Mucosa of descending colon (tissue), 3 donors: ENCODE measurements around the gene ASB4. TPM values are rescaled to one million over a fixed set of nuclear protein-coding genes. Genes with fewer than 3 reads are reported as not detected.
"Not testable (repeated sequence)": the region's sequence is repeated elsewhere in the genome, so short reads cannot be mapped to it uniquely, and the experiment has no call there.

Source experiments
- ATAC-seq: fragments of 200-7000 bp; cut with Tn5 transposase; one replicate; pipeline ENCODE4 v1.9.1; 2020; ENCODE audit warnings: mild to moderate bottlenecking, moderate library complexity
- DNase-seq, 3 donors: peaks; one replicate each; pipeline ENCODE4 v3.0.0-alpha.2; 2020
- H3K36me3 ChIP-seq: fragments of 200-600 bp; one replicate; pipeline ENCODE4 v1.8.0; 2021; ENCODE audit warnings: low read depth, mild to moderate bottlenecking
- H3K4me1 ChIP-seq: fragments of 200-600 bp; one replicate; pipeline ENCODE4 v1.8.0; 2021; ENCODE audit warnings: low read depth, mild to moderate bottlenecking
- H3K4me3 ChIP-seq: fragments of 200-600 bp; one replicate; pipeline ENCODE4 v1.8.0; 2021; ENCODE audit warnings: mild to moderate bottlenecking
- H3K9me3 ChIP-seq: fragments of 200-600 bp; one replicate; pipeline ENCODE4 v1.8.0; 2021; ENCODE audit warnings: mild to moderate bottlenecking
- CTCF ChIP-seq: fragments of 200-600 bp; IDR thresholded peaks from one replicate; pipeline ENCODE4 v1.8.0; 2022; ENCODE audit warnings: antibody characterized with exemption, mild to moderate bottlenecking
- intact Hi-C, 2 donors: fragments of 100-400 bp; cut with DNase I in 1 of 2; cut with micrococcal nuclease in 1 of 2; formaldehyde crosslinking; loops; one replicate each; pipeline versions ENCODE4 v1.11.0 to v1.11.1; 2022; cut with DNase I, micrococcal nuclease
- total RNA-seq, 3 donors: library from RNA; stranded (reverse); fragmentation: NEBNext Ultra II Directional in 2 of 3; extraction: Animal tissue kit (Norgen Biotek cat#: 25700) in 2 of 3; gene quantifications; one replicate each; pipeline versions ENCODE4 v1.2.1 to v1.2.4, GENCODE V29; 2021 to 2023
- donor health status: DM: no; HTN: no; CAD: no; lungs with moderate emphysema.
- donor health status: DM: no; HTN: no; CAD: no.
- donor health status: DM: no; HTN: yes; CAD: no.

Gene ASB4
- total RNA-seq, 3 donors from 2014 or later, result 0.13 to 0.84 TPM; not detected in 1

- intact Hi-C loops, result loop anchor here in 1 of 2 donors (5.0 kb wide), 1 partner anchor 47 kb away; the partner anchor contains the start of gene PDK4
- no peak for TF ChIP-seq CTCF
- ATAC-seq (peak; percentile 96), DNase-seq (peak; percentile 66 to 85 (median 66))
- Histone ChIP-seq H3K4me1 (peaks cover 18% of the 10 kb centered on the region), H3K9me3 (no peaks in the 10 kb centered on the region), H3K36me3 (no peaks in the 10 kb centered on the region), H3K4me3 (no peak overlapping the region)
Measured at GRCh38 chr7:95549818-95550529, 64.2 kb downstream of the ASB4 start.

DNA sequence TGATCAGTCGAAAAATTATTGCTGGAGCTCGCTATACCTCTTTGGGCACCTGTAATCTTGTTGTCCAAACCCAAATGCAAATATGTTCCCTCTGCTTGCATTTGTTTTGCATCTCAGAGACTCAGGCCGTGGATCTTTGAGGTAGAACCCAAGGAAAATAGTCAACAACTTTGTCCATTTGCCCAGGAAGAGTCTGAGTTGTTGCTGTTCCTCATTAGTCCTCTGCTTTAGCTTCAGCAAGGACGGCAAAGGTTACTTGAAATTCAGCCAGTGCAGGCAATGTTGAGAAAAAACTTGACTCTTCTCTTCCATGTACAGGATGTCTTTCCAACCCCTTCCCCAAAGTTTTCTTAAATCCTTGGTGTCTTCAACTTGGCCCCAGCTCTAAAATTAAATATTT lies 64.8 kb downstream of the ASB4 start:
- H3K4me3 ChIP-seq, result no peak overlapping the region
- H3K9me3 ChIP-seq, result no peaks in the 10 kb centered on the region
- intact Hi-C loops, result no loop called here
- H3K36me3 ChIP-seq, result no peaks in the 10 kb centered on the region
- DNase-seq (no peak), ATAC-seq (no peak)
- H3K4me1 ChIP-seq, result peaks cover 13% of the 10 kb centered on the region
- TF ChIP-seq CTCF, result no peak

GRCh38 chr7:95552010-95552926 lies 66.5 kb downstream of the ASB4 start:
- ATAC-seq, H3K9me3 ChIP-seq, intact Hi-C loops, H3K36me3 ChIP-seq, H3K4me3 ChIP-seq, DNase-seq: not testable (repeated sequence)
- peaks cover 12% of the 10 kb centered on the region for H3K4me1 ChIP-seq

DNA sequence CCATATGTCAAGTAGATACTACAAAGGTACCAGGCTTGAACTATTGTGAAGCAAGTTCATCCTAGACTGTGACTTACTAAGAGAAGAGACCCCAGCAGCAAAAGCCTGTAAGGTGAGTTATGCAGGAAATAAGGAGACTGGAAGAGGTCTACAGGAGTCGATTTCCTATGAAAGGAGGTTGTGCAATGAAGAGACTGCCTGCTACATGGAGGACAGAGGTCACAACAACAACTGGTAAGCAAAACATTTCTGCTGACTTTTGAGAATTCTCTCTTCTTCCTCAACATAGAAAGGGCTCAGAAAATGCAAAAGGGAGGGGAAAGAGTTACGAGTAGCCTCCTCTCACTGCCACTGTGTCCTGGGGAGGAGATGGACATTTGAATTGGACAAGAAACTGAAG lies 68.2 kb downstream of the ASB4 start:
- DNase-seq (no peak), ATAC-seq (no peak)
- intact Hi-C loops, result no loop called here
- TF ChIP-seq CTCF, result no peak
- Histone ChIP-seq H3K4me1 (peaks cover 12% of the 10 kb centered on the region), H3K9me3 (no peaks in the 10 kb centered on the region), H3K4me3 (no peak overlapping the region), H3K36me3 (no peaks in the 10 kb centered on the region)

- H3K4me3 ChIP-seq, result no peak overlapping the region
- H3K36me3 ChIP-seq, result no peaks in the 10 kb centered on the region
- H3K9me3 ChIP-seq, result no peaks in the 10 kb centered on the region
- no peak for DNase-seq
- no peaks in the 10 kb centered on the region for H3K4me1 ChIP-seq
- no peak for ATAC-seq
- no peak for TF ChIP-seq CTCF
- intact Hi-C loops, result no loop called here
Measured at GRCh38 chr7:95556777-95557176, 71.0 kb downstream of the ASB4 start.

DNA sequence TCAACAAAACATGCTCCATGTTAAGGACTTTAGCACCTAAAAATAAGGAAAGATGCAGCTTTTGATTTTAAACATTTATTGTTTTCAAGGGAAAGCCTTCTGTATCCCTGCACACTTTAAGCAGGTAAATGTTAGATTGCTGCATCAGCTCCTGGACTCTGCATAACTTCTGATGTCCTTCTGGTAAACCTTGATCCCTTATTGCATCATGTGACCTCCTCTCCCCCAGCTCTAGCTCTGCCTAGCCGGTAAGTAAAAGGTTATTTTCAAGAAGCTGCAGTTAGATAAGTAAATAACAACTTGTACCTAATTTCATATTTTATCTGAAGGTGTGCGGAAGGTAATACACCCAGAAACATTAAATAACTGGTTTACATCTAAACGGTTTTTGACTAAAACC lies 73.1 kb downstream of the ASB4 start:
- Histone ChIP-seq H3K36me3 (no peaks in the 10 kb centered on the region), H3K4me1 (no peaks in the 10 kb centered on the region), H3K4me3 (no peak overlapping the region), H3K9me3 (no peaks in the 10 kb centered on the region)
- DNase-seq (no peak), ATAC-seq (no peak)
- intact Hi-C loops, result no loop called here
- no peak for TF ChIP-seq CTCF
